HG03565 (cell line): ENCODE results near the gene CAMTA1.

Source experiments
- ATAC-seq: cut with Tn5 transposase; IDR thresholded peaks from one replicate; pipeline ENCODE4 v1.9.1; 2021; ENCODE audit warnings: mild to moderate bottlenecking, moderate library complexity; ENCODE audit not compliant: unreplicated experiment

CAMTA1 gene

DNA sequence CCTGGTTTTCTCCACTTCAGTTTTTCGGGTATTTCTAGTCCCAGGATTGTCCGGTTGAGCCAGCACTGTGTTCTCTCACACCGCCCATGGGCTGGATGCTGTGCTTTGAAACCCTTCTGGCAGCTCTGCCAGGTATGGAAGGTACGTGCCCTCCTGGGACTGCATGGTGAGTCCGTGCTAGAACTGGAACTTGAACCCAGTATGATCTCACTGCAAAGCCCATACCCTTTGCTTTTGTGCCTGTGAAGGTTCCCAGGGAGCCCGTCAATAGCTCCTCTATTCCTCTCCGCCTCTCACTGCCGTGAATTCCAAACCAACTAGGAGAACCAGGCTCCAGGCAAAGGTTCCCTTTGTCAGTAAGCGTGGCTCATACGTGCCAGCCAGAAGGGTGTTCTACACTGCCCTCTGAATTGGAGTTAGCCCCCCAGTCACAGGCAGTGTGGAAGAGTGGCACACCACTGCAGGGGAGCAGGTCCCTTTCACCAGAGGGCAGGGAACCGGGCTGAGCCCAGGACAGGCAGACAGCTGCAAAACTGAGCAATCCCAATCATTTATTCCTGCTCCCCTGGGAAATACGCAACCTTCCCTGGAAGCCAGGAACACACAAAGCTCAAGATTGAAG lies 310.2 kb downstream of the CAMTA1 start:
- ATAC-seq = no peak

GRCh38 chr1:7097938-7098592 lies 312.8 kb downstream of the CAMTA1 start:
- no peak for ATAC-seq

DNA sequence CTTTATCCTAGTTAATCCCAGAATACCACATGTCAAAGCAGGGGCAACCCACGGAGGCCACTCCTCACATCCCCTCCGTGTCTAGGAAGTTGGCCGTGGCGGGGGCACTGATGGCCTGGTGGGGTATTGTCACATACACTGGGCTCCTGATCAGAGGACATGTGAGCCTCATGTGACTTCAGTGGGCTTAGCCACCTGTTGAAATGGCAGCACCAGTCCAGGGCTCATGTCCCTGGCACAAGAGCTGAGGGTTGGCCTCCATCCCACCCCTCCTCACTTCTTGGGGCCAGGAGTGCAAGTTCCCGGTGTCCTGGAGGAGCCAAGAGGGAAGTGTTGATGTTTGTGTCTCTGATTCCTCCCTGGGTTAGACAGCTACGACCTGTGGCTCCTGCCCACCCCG lies 313.4 kb downstream of the CAMTA1 start:
- no peak for ATAC-seq

DNA sequence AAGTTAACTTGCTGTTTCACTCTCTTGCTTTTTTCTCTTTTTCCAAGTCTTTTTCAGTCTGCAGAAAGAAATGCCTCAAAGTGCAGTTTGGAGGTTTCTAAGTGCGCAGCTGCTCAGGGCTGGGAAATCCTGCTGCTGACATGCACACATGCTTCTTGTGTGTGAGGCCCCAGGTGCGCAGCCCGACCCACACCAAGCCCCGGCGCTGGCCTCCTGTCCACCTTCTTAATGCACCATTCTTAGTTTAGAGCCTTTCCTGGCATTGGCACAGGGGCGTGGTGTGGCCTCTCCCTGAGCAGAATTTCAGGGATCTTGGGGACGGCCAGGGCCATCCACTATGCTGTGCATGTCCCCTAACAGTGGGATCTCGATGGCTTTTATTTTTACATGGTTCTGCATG lies 315.2 kb downstream of the CAMTA1 start:
- no peak for ATAC-seq

DNA sequence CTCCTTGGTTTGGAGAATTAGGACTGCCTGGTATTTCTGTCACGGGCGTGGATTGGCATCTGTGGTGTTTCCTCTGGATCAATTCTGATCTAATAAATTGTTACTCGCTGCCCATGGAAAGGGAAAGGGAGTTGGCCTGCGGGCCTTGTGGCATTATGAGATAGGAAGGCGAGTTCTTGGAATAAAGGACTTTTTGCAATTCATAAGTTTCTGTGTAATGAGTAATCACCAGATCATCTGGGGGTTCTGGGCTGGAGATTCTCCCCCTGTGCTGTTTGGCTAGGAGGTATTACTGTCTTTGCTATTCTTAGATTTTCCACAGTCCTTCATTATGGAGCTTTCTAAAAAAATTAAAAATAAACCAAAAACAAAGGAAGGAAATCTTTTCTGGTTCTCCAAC lies 315.9 kb downstream of the CAMTA1 start:
- no peak for ATAC-seq

- no peak for ATAC-seq
Measured at GRCh38 chr1:7103361-7103782, 318.1 kb downstream of the CAMTA1 start.

DNA sequence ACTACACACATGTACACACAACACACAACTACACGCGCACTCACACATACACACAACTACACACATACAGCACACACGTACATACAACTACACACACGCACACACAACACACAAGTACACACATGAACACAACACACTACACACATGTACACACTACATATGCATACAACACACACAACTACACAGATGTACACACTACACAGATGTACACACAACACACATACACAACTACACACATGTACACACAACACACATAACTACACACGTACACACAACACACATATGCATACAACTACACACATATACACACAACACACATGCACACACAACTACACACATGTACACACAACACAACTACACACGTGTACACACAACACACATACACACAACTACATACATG lies 318.6 kb downstream of the CAMTA1 start:
- ATAC-seq = no peak

- ATAC-seq = no peak
Measured at GRCh38 chr1:7104339-7104738, 319.1 kb downstream of the CAMTA1 start.

- ATAC-seq = no peak
Measured at GRCh38 chr1:7105269-7105668, 320.0 kb downstream of the CAMTA1 start.

DNA sequence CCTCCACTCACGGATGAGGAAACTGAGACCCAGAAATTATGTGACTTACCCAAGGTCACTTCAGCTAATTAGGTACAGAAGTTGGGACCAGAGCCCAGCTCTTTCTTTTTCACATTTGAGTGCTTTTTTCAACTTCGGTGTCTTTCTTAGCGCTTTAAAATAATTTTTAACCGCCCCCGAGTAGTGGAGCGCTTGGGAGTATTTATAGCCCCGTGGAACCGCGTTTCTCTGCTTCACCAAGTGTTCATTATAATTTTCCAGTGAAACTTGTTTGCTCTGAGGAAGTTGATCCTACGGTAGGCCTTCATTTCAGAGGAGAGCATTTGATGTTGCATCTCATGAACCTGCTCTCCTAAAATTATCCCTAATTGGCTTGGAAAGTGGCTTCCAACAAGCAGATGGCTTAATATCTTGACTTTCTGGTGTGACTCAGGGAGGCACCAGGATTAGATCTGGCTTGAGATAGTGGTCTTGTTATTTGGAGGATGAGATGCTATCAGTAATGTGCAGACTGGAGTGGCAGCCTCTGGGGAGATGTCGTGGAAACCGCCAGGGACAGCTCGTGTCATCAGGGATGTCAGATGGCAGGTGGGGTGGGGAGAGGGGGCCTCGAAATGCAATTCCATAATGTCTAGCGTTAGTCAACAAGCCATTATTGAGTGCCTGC lies 321.3 kb downstream of the CAMTA1 start:
- no peak for ATAC-seq

DNA sequence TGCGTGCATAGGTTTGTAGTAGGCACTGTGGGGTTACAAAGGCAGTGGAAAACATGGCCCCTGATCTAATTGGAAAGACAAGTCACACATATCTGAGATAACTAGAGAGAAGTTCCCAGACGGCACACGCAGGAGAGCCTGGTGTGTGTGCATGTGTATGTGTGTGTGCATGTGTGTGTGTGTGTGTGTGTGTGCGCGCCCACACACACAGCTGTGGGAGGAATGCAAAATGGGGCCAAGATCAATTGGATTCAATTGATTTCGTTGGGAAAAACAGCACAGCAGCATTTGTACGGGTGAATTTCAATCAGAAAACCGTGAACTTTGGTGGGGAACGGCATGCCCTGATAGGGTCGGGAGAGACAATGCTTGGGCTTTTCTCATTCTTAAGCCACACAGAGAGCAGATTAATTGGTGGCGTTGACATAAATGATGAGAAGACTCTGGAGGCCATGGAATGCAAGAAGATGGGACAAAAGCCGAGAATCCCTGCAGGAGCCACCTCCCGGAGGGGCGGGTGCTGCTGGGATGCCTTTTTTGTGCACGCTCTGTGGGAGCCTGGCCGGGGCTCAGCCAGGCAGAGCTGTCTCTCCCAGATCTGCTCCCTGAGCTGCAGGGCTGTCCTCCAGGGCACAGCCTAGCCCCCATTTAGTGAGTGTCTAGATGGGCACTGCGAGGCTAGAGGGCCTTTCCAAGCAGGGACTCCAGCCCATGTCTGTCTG lies 322.0 kb downstream of the CAMTA1 start:
- ATAC-seq = no peak

GRCh38 chr1:7108251-7108650 lies 323.0 kb downstream of the CAMTA1 start:
- ATAC-seq = no peak

- ATAC-seq = no peak
Measured at GRCh38 chr1:7109901-7110300, 324.6 kb downstream of the CAMTA1 start.

GRCh38 chr1:7110321-7110720 lies 325.1 kb downstream of the CAMTA1 start:
- no peak for ATAC-seq

DNA sequence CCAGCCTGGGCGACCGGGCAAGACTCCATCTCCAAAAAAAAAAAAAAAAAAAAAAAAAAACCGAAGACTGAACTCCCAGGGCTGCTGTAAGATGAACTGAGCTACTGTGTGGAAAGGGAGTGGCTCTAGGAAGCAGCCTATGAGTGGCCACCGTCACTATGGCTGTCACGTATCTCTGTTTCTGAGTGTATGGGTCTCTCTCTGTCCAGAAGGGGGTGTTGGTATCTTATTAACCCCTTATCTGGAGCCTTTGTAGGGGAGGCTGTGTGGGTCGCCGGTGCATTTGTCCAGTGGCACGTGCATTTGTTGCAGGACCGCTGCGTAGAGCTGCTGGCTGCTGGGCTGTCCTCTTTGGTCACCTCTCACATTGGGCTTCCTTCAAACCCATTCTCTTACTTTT lies 326.6 kb downstream of the CAMTA1 start:
- ATAC-seq = no peak

GRCh38 chr1:7113136-7113535 lies 327.9 kb downstream of the CAMTA1 start:
- no peak for ATAC-seq

DNA sequence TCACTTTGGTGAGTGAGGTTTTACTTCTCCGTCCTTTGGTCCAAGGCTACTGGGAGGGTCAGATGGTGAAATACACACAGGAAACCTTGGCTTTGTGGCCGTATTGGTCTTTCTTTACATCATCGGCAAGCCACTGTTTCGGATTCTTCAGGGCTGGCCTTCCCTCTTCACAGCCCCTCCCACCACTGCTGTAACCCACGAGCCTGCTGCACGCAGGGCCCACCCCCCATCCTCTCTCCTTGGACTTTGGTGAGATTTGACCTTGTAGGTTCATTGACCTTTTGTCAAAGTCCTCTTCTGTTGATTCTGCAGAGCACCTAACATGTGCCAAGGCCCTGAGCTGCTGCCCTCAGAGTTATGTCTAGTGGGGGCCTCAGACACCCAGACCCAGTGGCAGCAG lies 328.6 kb downstream of the CAMTA1 start:
- no peak for ATAC-seq

DNA sequence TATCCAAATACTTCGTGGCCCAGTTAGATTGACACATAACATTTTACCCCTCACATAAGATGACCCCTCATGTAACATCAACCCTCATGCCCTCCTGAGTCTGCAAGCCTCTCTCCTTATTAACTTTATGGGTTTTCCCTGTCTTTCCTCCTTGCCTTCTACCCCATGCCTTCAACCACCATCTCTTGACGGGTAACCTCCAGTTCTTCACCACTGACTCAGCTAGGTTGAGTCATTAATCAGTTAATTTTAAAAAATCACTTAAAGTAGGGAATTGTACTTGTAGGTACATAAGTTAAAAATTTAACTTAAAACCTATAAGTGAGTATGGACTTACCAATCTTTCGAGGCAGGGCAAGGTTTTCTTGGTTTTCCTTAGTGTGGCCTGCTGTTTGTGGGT lies 330.7 kb downstream of the CAMTA1 start:
- no peak for ATAC-seq

GRCh38 chr1:7117399-7118281 lies 332.4 kb downstream of the CAMTA1 start:
- ATAC-seq = no peak

- no peak for ATAC-seq
Measured at GRCh38 chr1:7119156-7119555, 333.9 kb downstream of the CAMTA1 start.
